Ishikawa (cell line): ENCODE data around the gene CABLES1.

ENCODE experiments used
- CEBPB ChIP-seq: IDR thresholded peaks from 2 replicates; pipeline ENCODE4 v1.6.1; 2012
- EGR1 ChIP-seq: IDR thresholded peaks from 2 replicates; pipeline ENCODE4 v1.6.1; 2012
- EP300 ChIP-seq: IDR thresholded peaks from 2 replicates; pipeline ENCODE4 v1.6.1; 2012; ENCODE audit warnings: borderline replicate concordance
- FOXM1 ChIP-seq: IDR thresholded peaks from 2 replicates; pipeline ENCODE4 v1.6.1; 2012; ENCODE audit warnings: low read depth, borderline replicate concordance
- MAX ChIP-seq: IDR thresholded peaks from 2 replicates; pipeline ENCODE4 v1.6.1; 2012
- NFIC ChIP-seq: IDR thresholded peaks from 2 replicates; pipeline ENCODE4 v1.6.1; 2012
- RAD21 ChIP-seq: IDR thresholded peaks from 2 replicates; pipeline ENCODE4 v1.6.1; 2012; ENCODE audit warnings: low read depth
- REST ChIP-seq: IDR thresholded peaks from 2 replicates; pipeline ENCODE4 v1.6.1; 2012; ENCODE audit warnings: low read depth, mild to moderate bottlenecking
- TAF1 ChIP-seq: IDR thresholded peaks from 2 replicates; pipeline ENCODE4 v1.6.1; 2012; ENCODE audit warnings: low read depth, mild to moderate bottlenecking
- TCF12 ChIP-seq: IDR thresholded peaks from 2 replicates; pipeline ENCODE4 v1.6.1; 2012; ENCODE audit warnings: low read depth
- TEAD4 ChIP-seq: IDR thresholded peaks from 2 replicates; pipeline ENCODE4 v1.6.1; 2012
- YY1 ChIP-seq: IDR thresholded peaks from 2 replicates; pipeline ENCODE4 v1.6.1; 2012; ENCODE audit warnings: low read depth
- ZBTB7A ChIP-seq: IDR thresholded peaks from 2 replicates; pipeline ENCODE4 v1.6.1; 2012; ENCODE audit warnings: low read depth

- no peak for TF ChIP-seq TAF1
- no peak for TF ChIP-seq FOXM1
- no peak for TF ChIP-seq TCF12
- no peak for TF ChIP-seq TEAD4
- no peak for TF ChIP-seq EP300
- no peak for TF ChIP-seq YY1
- no peak for TF ChIP-seq RAD21
- no peak for TF ChIP-seq NFIC
- no peak for TF ChIP-seq ZBTB7A
- TF ChIP-seq MAX, result no peak
- no peak for TF ChIP-seq EGR1
- no peak for TF ChIP-seq CEBPB
- no peak for TF ChIP-seq REST
These were observed 105.3 kb downstream of the CABLES1 start for GRCh38 chr18:23240609-23240930.
